Measurements from ENCODE around the gene UTP14C.

- TF ChIP-seq CTCF (IDR thresholded peaks at IDR 0.05) (no peak), POLR2A (IDR thresholded peaks at IDR 0.05) (no peak)
Observed at GRCh38 chr13:52034616-52035226, 10.2 kb downstream of the UTP14C start.
